ENCODE results near the gene S100A6.
"Not testable (repeated sequence)": the region's sequence is repeated elsewhere in the genome, so short reads cannot be mapped to it uniquely, and the experiment has no call there.

S100A6 gene

DNA sequence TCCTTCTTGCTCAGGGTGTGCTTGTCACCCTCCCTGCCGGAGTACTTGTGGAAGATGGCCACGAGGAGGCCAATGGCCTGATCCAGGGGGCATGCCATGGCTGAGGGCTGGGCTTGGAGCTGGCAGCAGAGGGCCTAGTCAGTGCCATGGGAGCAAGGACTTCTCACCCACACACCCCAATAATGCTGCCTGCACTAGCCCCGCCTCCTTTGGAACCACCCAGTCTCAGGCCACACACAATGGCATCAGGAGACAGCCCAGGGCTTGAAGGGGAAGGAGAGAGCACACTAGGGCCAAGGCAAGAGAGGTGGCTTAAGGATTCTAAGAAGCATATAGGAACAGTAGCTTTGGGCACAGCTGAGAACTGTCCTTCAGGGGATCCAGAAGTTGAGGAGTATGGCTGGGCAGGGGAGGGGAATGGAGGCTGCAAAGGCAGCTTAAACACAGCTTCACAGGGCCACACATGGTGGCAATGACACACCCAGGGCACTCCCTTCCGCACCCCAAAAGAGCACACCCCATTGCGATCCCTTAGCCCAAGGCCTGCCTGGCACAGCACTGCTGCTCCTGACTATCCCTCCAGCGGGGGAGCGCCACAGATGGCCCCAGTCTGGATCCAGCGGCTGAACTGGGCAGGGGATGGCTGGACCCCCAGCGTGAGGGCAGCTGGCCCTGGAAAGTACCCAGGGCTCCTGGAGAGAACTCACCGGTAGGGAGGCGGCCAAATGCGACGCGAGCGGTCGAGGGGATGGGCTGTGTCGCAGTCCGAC, at the start of gene S100A6:
S100A6 (minus strand) TSS at position 750 of the 770 bp plus-strand sequence; CDS start at position 98, 652 bp downstream.
- H3K4me3 ChIP-seq (ENCODE audit: low read depth, low read length) = no peak within 1 kb of the TSS
- TF ChIP-seq, protein P1, sequence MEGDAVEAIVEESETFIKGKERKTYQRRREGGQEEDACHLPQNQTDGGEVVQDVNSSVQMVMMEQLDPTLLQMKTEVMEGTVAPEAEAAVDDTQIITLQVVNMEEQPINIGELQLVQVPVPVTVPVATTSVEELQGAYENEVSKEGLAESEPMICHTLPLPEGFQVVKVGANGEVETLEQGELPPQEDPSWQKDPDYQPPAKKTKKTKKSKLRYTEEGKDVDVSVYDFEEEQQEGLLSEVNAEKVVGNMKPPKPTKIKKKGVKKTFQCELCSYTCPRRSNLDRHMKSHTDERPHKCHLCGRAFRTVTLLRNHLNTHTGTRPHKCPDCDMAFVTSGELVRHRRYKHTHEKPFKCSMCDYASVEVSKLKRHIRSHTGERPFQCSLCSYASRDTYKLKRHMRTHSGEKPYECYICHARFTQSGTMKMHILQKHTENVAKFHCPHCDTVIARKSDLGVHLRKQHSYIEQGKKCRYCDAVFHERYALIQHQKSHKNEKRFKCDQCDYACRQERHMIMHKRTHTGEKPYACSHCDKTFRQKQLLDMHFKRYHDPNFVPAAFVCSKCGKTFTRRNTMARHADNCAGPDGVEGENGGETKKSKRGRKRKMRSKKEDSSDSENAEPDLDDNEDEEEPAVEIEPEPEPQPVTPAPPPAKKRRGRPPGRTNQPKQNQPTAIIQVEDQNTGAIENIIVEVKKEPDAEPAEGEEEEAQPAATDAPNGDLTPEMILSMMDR (IDR thresholded peaks at IDR 0.05; ENCODE audit: control insufficient read depth, extremely low read depth, insufficient read depth) = no peak
- no peak for DNase-seq (ENCODE audit: low read depth)

DNA sequence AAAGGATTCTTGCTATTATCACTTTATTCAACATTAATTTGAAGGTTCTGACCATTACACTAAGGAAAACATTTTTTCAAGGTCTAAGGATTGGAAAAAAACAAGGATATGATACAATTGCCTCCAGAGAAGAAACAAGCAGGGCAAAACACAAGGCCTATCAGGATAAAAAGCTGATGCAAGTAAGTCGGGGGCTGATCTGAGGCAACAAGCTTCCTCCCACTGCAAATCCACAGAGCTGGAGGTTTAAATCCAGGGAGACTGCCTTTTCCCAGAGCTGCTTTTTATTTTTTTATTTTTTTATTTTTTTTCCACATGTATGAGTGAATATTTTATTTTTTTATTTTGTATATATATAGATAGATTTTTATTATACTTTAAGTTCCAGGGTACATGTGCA, 49.2 kb upstream of the S100A6 start:
- no peak for DNase-seq (ENCODE audit: low read depth)
- TF ChIP-seq, protein P1 (IDR thresholded peaks at IDR 0.05; ENCODE audit: control insufficient read depth, extremely low read depth, insufficient read depth) = no peak
- no peak overlapping the region for H3K4me3 ChIP-seq (ENCODE audit: low read depth, low read length)

DNA sequence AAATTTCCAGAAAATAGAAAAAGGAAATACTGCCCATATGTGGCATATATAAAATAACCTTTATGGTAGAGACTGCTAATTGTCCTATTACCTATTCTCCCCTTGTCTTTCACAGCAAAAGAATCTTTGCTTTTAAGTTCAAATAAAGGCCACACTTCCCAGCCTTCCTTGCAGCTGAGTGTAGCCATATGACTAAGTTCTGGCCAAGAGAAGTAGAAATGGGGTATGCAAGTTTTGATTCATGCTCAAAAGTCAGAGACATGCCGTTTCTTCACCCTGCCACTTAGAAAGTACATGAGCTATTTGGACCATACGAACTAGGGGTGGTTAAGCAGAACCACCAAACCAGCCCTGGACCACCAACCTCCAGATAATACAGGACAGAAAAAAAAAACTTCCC, 48.2 kb upstream of the S100A6 start:
- no peak for DNase-seq (ENCODE audit: low read depth)
- TF ChIP-seq, protein P1 (IDR thresholded peaks at IDR 0.05; ENCODE audit: control insufficient read depth, extremely low read depth, insufficient read depth) = no peak
- H3K4me3 ChIP-seq (ENCODE audit: low read depth, low read length) = no peak overlapping the region

DNA sequence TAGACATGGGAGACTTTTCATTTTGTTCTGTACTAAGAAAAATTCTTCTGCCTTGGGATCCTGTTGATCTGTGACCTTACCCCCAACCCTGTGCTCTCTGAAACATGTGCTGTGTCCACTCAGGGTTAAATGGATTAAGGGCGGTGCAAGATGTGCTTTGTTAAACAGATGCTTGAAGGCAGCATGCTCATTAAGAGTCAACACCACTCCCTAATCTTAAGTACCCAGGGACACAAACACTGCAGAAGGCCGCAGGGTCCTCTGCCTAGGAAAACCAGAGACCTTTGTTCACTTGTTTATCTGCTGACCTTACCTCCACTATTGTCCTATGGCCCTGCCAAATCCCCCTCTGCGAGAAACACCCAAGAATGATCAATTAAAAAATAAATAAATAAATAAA, 47.7 kb upstream of the S100A6 start:
- not testable (repeated sequence) for H3K4me3 ChIP-seq (ENCODE audit: low read depth, low read length); DNase-seq (ENCODE audit: low read depth)

DNA sequence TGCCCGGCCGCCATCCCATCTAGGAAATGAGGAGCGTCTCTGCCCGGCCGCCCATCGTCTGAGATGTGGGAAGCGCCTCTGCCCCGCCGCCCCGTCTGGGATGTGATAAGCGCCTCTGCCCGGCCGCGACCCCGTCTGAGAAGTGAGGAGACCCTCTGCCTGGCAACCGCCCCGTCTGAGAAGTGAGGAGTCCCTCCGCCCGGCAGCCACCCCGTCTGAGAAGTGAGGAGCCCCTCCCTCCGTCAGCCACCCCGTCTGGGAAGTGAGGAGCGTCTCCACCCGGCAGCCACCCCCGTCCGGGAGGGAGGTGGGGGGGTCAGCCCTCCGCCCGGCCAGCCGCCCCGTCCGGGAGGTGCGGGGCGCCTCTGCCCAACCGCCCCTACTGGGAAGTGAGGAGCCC, 47.0 kb upstream of the S100A6 start:
- H3K4me3 ChIP-seq (ENCODE audit: low read depth, low read length); DNase-seq (ENCODE audit: low read depth): not testable (repeated sequence)

DNA sequence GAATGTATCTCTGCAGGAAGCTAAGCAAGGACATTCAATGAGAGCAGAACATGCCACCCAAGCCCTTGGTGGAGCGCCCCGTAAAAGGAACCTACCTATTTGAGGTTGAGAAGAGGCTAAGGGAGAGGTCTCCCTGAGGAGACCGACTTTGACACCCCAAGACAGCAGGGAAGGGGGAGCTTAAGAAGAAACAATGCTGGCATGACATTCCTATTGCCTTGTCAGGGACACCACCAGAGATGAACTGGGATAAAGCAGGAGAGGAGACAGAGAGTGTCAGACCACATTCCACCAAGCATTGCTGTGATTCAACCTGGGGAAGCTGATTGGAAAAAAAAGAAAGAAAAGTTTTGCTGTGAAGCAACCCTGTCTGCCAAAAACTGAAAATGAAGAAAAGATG, 43.1 kb upstream of the S100A6 start:
- TF ChIP-seq, protein P1 (IDR thresholded peaks at IDR 0.05; ENCODE audit: control insufficient read depth, extremely low read depth, insufficient read depth) = no peak
- no peak for DNase-seq (ENCODE audit: low read depth)
- no peak overlapping the region for H3K4me3 ChIP-seq (ENCODE audit: low read depth, low read length)

DNA sequence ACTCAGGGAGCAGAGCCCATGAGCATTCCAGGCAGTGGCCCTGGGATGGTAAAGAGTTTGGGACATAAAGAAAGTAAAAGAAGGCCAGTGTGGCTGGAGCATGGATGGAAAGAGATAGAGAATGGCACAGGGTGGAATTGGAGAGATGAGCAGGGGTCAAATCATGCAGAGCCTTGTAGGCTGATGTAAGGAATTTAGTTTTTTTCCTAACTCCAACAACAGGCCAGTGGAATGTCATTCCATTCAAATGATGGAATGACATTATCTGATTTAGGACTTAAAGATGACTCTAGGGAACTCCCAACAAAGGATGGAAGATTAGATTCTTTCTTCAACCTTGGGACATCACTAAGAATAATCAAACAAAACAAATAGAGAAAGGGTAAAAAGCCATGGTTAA, 42.7 kb upstream of the S100A6 start:
- H3K4me3 ChIP-seq (ENCODE audit: low read depth, low read length) = no peak overlapping the region
- TF ChIP-seq, protein P1 (IDR thresholded peaks at IDR 0.05; ENCODE audit: control insufficient read depth, extremely low read depth, insufficient read depth) = no peak
- no peak for DNase-seq (ENCODE audit: low read depth)

DNA sequence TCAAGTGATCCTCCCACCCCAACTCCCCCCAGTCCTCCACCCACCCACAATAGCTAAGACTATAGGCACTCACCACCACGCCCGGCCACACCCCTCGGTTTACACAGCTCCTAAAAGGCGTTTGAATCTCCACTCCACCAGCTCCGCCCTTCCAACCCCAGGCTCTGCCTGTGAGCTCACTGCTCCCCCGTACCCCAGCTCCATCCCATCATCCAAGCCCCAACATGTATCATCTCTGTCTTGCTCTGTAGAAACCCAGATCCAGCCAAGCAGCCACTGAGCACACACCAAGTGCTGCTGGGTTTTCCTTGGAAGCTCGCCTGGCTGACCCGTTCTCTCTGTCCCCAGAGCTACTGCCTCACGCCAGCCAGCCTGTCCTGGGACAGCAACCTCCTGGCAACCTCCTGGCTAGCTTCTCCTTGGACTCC, 41.8 kb upstream of the S100A6 start:
- DNase-seq (ENCODE audit: low read depth) = no peak
- TF ChIP-seq, protein P1 (IDR thresholded peaks at IDR 0.05; ENCODE audit: control insufficient read depth, extremely low read depth, insufficient read depth) = no peak
- H3K4me3 ChIP-seq (ENCODE audit: low read depth, low read length) = no peak overlapping the region
